ENCODE results near the gene RNF220.

DNA sequence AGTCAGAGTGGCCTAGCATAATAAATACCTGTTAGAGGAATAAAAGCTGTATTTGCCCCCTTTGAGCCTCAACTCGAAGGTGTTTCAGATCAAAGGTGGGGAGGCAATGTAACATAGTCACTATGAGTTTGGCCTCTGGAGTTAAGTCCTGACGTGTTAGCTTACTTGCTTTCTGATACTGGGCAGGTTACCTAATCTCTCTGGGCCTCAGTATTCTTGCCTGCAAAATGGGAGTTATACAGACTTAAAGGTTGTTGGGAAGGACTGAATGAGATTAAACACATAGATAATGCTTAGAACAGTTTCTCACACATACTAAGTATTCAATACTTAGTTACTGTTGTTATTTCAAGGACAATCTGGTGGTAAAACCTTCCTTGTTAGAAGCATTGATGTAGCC, 15.5 kb downstream of the RNF220 start:
- TF ChIP-seq, protein P1, sequence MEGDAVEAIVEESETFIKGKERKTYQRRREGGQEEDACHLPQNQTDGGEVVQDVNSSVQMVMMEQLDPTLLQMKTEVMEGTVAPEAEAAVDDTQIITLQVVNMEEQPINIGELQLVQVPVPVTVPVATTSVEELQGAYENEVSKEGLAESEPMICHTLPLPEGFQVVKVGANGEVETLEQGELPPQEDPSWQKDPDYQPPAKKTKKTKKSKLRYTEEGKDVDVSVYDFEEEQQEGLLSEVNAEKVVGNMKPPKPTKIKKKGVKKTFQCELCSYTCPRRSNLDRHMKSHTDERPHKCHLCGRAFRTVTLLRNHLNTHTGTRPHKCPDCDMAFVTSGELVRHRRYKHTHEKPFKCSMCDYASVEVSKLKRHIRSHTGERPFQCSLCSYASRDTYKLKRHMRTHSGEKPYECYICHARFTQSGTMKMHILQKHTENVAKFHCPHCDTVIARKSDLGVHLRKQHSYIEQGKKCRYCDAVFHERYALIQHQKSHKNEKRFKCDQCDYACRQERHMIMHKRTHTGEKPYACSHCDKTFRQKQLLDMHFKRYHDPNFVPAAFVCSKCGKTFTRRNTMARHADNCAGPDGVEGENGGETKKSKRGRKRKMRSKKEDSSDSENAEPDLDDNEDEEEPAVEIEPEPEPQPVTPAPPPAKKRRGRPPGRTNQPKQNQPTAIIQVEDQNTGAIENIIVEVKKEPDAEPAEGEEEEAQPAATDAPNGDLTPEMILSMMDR (IDR thresholded peaks at IDR 0.05), result no peak
- no peak for TF ChIP-seq POLR2A (IDR thresholded peaks at IDR 0.05)
